A673 (cell line): ENCODE data around the gene HBQ1.

Experiments
- CTCF ChIP-seq: fragments of 300-800, 200-600 bp; sonication (generic); conservative IDR thresholded peaks from 2 replicates; pipeline ENCODE4 v1.5.1; 2017; ENCODE audit warnings: low read depth, mild to moderate bottlenecking, antibody characterized with exemption, low read length, moderate library complexity, mixed read lengths
- EZH2 ChIP-seq: fragments of 200-600 bp; sonication (generic); IDR thresholded peaks from 2 replicates; pipeline ENCODE4 v1.6.1; 2017; ENCODE audit warnings: borderline replicate concordance, low read depth, mild to moderate bottlenecking, mixed read lengths, antibody characterized with exemption, low read length; ENCODE audit not compliant: poor library complexity, severe bottlenecking

- TF ChIP-seq CTCF (no peak), EZH2 (no peak)
Measured at GRCh38 chr16:155031-155398, 25.2 kb upstream of the HBQ1 start.
